Liver (tissue), 9 donors: ENCODE measurements around the gene CEP128. TPM values are rescaled to one million over a fixed set of nuclear protein-coding genes. Genes with fewer than 3 reads are reported as not detected.

Experiments
- DNase-seq: peaks from one replicate; pipeline ENCODE4 v3.0.0-alpha.2; 2017; ENCODE audit warnings: low spot score
- H3K27ac ChIP-seq, 2 donors: one replicate each; pipeline ENCODE4 v1.7.0; 2013; ENCODE audit warnings: inconsistent platforms in 2 of 2, low read length in 2 of 2, control low read depth in 1 of 2, low read depth in 1 of 2, mild to moderate bottlenecking in 1 of 2
- H3K27me3 ChIP-seq, 4 donors: one replicate each; pipeline versions ENCODE4 v1.6.1 to v1.7.0; 2013; ENCODE audit warnings: low read length in 3 of 4, inconsistent platforms in 1 of 4, mild to moderate bottlenecking in 1 of 4, moderate library complexity in 1 of 4; ENCODE audit not compliant: control insufficient read depth in 4 of 4, insufficient read depth in 4 of 4
- H3K36me3 ChIP-seq, 4 donors: one replicate each; pipeline versions ENCODE4 v1.6.1 to v1.7.0; 2013; ENCODE audit warnings: low read length in 3 of 4, mild to moderate bottlenecking in 3 of 4, low read depth in 1 of 4, moderate library complexity in 1 of 4; ENCODE audit not compliant: control insufficient read depth in 4 of 4, insufficient read depth in 3 of 4
- H3K4me1 ChIP-seq, 4 donors: one replicate each; pipeline versions ENCODE4 v1.6.1 to v1.7.0; 2013; ENCODE audit warnings: low read length in 3 of 4, mild to moderate bottlenecking in 3 of 4, moderate library complexity in 1 of 4; ENCODE audit not compliant: control insufficient read depth in 4 of 4, insufficient read depth in 4 of 4
- H3K4me3 ChIP-seq, 3 donors: one replicate each; pipeline versions ENCODE4 v1.6.1 to v1.7.0; 2013; ENCODE audit warnings: low read length in 3 of 3, control low read depth in 1 of 3, low read depth in 1 of 3, mild to moderate bottlenecking in 1 of 3
- H3K9ac ChIP-seq, 2 donors: one replicate each; pipeline ENCODE4 v1.7.0; 2013; ENCODE audit warnings: low read length in 2 of 2, mild to moderate bottlenecking in 2 of 2, moderate library complexity in 2 of 2, control low read depth in 1 of 2, low read depth in 1 of 2
- H3K9me3 ChIP-seq, 4 donors: one replicate each; pipeline versions ENCODE4 v1.6.1 to v1.7.0; 2013; ENCODE audit warnings: low read length in 3 of 4; ENCODE audit not compliant: control insufficient read depth in 4 of 4
- EGR1 ChIP-seq, 2 donors: IDR thresholded peaks; 2 replicates each; pipeline ENCODE4 v1.6.1; 2016 to 2018; ENCODE audit warnings: antibody characterized with exemption in 2 of 2, low read depth in 2 of 2
- FOXA1 ChIP-seq: IDR thresholded peaks from 2 replicates; pipeline ENCODE4 v1.6.1; 2016; ENCODE audit warnings: antibody characterized with exemption
- FOXA2 ChIP-seq: IDR thresholded peaks from 2 replicates; pipeline ENCODE4 v1.6.1; 2016; ENCODE audit warnings: antibody characterized with exemption
- GABPA ChIP-seq, 2 donors: IDR thresholded peaks in 1 of 2; conservative IDR thresholded peaks in 1 of 2; 2 replicates each; pipeline ENCODE4 v1.6.1; 2016; ENCODE audit warnings: antibody characterized with exemption in 2 of 2, mild to moderate bottlenecking in 1 of 2, moderate library complexity in 1 of 2
- HNF4A ChIP-seq, 2 donors: conservative IDR thresholded peaks; 2 replicates each; pipeline ENCODE4 v1.6.1; 2016; ENCODE audit warnings: antibody characterized with exemption in 2 of 2, mild to moderate bottlenecking in 2 of 2
- HNF4G ChIP-seq: IDR thresholded peaks from 2 replicates; pipeline ENCODE4 v1.6.1; 2016; ENCODE audit warnings: antibody characterized with exemption
- JUND ChIP-seq, 2 donors: IDR thresholded peaks; 2 replicates each; pipeline ENCODE4 v1.6.1; 2016; ENCODE audit warnings: antibody characterized with exemption in 2 of 2
- RXRA ChIP-seq, 2 donors: IDR thresholded peaks; 2 replicates each; pipeline ENCODE4 v1.6.1; 2017 to 2018; ENCODE audit warnings: antibody characterized with exemption in 2 of 2, mild to moderate bottlenecking in 1 of 2
- TAF1 ChIP-seq: conservative IDR thresholded peaks from 2 replicates; pipeline ENCODE4 v1.6.1; 2016; ENCODE audit warnings: antibody characterized with exemption, mild to moderate bottlenecking
- YY1 ChIP-seq: IDR thresholded peaks from 2 replicates; pipeline ENCODE4 v1.6.1; 2016; ENCODE audit warnings: antibody characterized with exemption, mild to moderate bottlenecking
- WGBS: extraction: QIAGEN DNeasy Blood & Tissue Kit; methylation state at CpG from one replicate; pipeline ENCODE4 v1.1.7; 2013; 5-methylcytosine and 5-hydroxymethylcytosine counted together
- polyA plus RNA-seq, 2 donors: library from polyadenylated mRNA; stranded (reverse) in 1 of 2; unstranded in 1 of 2; fragments of 200-250 nt in 1 of 2; fragments of >200 nt in 1 of 2; fragmentation: Nextera tagmentation in 1 of 2; extraction: Ambion mirVana in 1 of 2; gene quantifications; one replicate each; pipeline versions ENCODE4 v1.2.1 to v1.2.3, GENCODE V29; 2013 to 2015
- total RNA-seq, 2 donors: library from RNA; depleted of rRNA; stranded (reverse); fragments of >200 nt; gene quantifications; one replicate each; pipeline ENCODE4 v1.2.3, GENCODE V29; 2014
- TF ChIP-seq, protein P1 (sequence below): IDR thresholded peaks from 2 replicates; pipeline ENCODE4 v1.6.1; 2016; ENCODE audit warnings: antibody characterized with exemption
- TF ChIP-seq, protein P2 (sequence below): IDR thresholded peaks from 2 replicates; pipeline ENCODE4 v1.6.1; 2016; ENCODE audit warnings: antibody characterized with exemption
- TF ChIP-seq, protein P3 (sequence below): fragments of 150-350 bp; IDR thresholded peaks from 2 replicates; pipeline ENCODE4 v1.5.1; 2017; ENCODE audit warnings: improper control_type of control experiment, low read depth, low read length; ENCODE audit not compliant: missing input control
- TF ChIP-seq, protein P4 (sequence below): IDR thresholded peaks from 2 replicates; pipeline ENCODE4 v1.6.1; 2016; ENCODE audit warnings: antibody characterized with exemption
- TF ChIP-seq, protein P5 (sequence below): IDR thresholded peaks from 2 replicates; pipeline ENCODE4 v1.6.1; 2016; ENCODE audit warnings: antibody characterized with exemption, mild to moderate bottlenecking
- donor health status: healthy.
- donor health status: healthy.
- donor health status: healthy.
- donor health status: healthy.
- donor health status: healthy.

The CEP128 gene
- total and polyA plus RNA-seq, 4 donors: 0.27 to 3.8 (median 1.4) TPM

DNA sequence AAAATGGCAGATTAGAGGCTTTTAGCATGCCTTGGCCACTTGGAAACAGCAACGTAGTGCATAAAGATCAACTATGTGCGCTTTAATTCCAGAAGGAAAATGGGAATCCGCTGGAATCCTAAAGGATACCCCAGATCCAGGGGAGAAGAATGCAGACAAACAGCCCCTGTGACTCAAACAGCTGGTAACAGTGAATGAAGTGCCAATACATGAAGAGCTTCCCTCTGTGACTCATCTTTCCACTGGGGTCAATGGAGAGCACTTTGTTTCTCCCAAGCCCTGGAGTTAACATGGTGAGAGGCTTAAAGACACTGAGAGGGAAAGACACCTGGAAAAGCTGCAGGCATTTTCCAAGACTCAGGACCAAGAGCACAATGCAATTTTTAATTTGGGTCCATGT lies 263.1 kb downstream of the CEP128 start:
- no peak for TF ChIP-seq FOXA1
- no peak for TF ChIP-seq EGR1 (IDR thresholded peaks at IDR 0.05; ENCODE audit: low read depth in 2 of 2)
- no peak for TF ChIP-seq YY1
- no peak for TF ChIP-seq HNF4G
- TF ChIP-seq, protein P1, sequence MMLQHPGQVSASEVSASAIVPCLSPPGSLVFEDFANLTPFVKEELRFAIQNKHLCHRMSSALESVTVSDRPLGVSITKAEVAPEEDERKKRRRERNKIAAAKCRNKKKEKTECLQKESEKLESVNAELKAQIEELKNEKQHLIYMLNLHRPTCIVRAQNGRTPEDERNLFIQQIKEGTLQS: no peak
- TF ChIP-seq, protein P2, sequence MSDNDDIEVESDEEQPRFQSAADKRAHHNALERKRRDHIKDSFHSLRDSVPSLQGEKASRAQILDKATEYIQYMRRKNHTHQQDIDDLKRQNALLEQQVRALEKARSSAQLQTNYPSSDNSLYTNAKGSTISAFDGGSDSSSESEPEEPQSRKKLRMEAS: no peak
- no peak for TF ChIP-seq JUND (IDR thresholded peaks at IDR 0.05)
- TF ChIP-seq RXRA (IDR thresholded peaks at IDR 0.05): no peak
- TF ChIP-seq, protein P3, sequence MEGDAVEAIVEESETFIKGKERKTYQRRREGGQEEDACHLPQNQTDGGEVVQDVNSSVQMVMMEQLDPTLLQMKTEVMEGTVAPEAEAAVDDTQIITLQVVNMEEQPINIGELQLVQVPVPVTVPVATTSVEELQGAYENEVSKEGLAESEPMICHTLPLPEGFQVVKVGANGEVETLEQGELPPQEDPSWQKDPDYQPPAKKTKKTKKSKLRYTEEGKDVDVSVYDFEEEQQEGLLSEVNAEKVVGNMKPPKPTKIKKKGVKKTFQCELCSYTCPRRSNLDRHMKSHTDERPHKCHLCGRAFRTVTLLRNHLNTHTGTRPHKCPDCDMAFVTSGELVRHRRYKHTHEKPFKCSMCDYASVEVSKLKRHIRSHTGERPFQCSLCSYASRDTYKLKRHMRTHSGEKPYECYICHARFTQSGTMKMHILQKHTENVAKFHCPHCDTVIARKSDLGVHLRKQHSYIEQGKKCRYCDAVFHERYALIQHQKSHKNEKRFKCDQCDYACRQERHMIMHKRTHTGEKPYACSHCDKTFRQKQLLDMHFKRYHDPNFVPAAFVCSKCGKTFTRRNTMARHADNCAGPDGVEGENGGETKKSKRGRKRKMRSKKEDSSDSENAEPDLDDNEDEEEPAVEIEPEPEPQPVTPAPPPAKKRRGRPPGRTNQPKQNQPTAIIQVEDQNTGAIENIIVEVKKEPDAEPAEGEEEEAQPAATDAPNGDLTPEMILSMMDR: no peak
- TF ChIP-seq TAF1: no peak
- no peak for TF ChIP-seq FOXA2
- TF ChIP-seq HNF4A (conservative IDR thresholded peaks at IDR 0.05): no peak
- TF ChIP-seq, protein P4, sequence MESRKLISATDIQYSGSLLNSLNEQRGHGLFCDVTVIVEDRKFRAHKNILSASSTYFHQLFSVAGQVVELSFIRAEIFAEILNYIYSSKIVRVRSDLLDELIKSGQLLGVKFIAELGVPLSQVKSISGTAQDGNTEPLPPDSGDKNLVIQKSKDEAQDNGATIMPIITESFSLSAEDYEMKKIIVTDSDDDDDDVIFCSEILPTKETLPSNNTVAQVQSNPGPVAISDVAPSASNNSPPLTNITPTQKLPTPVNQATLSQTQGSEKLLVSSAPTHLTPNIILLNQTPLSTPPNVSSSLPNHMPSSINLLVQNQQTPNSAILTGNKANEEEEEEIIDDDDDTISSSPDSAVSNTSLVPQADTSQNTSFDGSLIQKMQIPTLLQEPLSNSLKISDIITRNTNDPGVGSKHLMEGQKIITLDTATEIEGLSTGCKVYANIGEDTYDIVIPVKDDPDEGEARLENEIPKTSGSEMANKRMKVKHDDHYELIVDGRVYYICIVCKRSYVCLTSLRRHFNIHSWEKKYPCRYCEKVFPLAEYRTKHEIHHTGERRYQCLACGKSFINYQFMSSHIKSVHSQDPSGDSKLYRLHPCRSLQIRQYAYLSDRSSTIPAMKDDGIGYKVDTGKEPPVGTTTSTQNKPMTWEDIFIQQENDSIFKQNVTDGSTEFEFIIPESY: no peak
- Histone ChIP-seq H3K4me1 (no peaks in the 10 kb centered on the region), H3K27me3 (no peaks in the 10 kb centered on the region), H3K4me3 (peak overlapping the region in 1 of 3 donors; percentile 23), H3K9me3 (peaks cover 0 to 9% (median 6%) of the 10 kb centered on the region in 4 donors), H3K9ac (no peak overlapping the region), H3K36me3 (no peaks in the 10 kb centered on the region), H3K27ac (no peak overlapping the region)
- no peak for DNase-seq
- WGBS: 97% methylated on average over 3 of the region's 3 CpGs

DNA sequence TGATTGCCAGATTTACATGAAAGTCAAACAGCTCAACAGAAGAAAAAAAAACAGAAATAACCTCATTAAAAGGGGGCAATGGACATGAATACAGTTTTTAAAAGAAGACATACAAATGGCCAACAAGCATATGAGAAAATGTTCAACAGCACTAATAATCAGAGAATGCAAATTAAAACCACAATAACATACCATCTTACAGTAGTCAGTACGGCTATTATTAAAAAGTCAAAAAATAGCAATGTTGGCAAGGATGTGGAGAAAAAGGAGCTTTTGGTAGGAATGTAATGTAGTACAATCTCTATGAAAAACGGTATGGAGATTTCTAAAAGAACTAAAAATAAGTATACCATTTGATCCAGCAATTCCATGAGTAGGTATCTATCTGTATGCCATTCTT lies 272.1 kb downstream of the CEP128 start:
- Histone ChIP-seq H3K36me3 (no peaks in the 10 kb centered on the region), H3K27ac (no peak overlapping the region), H3K9me3 (no peaks in the 10 kb centered on the region), H3K4me3 (no peak overlapping the region), H3K9ac (no peak overlapping the region), H3K27me3 (no peaks in the 10 kb centered on the region), H3K4me1 (no peaks in the 10 kb centered on the region)
- no peak for TF ChIP-seq HNF4A (conservative IDR thresholded peaks at IDR 0.05)
- TF ChIP-seq FOXA1: no peak
- TF ChIP-seq, protein P2: no peak
- no peak for TF ChIP-seq GABPA (IDR thresholded peaks at IDR 0.05 in 1 of 2, conservative IDR thresholded peaks at IDR 0.05 in 1 of 2)
- TF ChIP-seq, protein P4: no peak
- no peak for TF ChIP-seq YY1
- TF ChIP-seq, protein P5, sequence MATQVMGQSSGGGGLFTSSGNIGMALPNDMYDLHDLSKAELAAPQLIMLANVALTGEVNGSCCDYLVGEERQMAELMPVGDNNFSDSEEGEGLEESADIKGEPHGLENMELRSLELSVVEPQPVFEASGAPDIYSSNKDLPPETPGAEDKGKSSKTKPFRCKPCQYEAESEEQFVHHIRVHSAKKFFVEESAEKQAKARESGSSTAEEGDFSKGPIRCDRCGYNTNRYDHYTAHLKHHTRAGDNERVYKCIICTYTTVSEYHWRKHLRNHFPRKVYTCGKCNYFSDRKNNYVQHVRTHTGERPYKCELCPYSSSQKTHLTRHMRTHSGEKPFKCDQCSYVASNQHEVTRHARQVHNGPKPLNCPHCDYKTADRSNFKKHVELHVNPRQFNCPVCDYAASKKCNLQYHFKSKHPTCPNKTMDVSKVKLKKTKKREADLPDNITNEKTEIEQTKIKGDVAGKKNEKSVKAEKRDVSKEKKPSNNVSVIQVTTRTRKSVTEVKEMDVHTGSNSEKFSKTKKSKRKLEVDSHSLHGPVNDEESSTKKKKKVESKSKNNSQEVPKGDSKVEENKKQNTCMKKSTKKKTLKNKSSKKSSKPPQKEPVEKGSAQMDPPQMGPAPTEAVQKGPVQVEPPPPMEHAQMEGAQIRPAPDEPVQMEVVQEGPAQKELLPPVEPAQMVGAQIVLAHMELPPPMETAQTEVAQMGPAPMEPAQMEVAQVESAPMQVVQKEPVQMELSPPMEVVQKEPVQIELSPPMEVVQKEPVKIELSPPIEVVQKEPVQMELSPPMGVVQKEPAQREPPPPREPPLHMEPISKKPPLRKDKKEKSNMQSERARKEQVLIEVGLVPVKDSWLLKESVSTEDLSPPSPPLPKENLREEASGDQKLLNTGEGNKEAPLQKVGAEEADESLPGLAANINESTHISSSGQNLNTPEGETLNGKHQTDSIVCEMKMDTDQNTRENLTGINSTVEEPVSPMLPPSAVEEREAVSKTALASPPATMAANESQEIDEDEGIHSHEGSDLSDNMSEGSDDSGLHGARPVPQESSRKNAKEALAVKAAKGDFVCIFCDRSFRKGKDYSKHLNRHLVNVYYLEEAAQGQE: no peak
- 90% methylated on average over 2 of the region's 2 CpGs for WGBS
- no peak for DNase-seq
